Measurements from ENCODE around the gene ZXDC.

GRCh38 chr3:126488185-126488584 is 12.5 kb upstream of the ZXDC start:
- no peak for TF ChIP-seq NKRF (IDR thresholded peaks at IDR 0.05; ENCODE audit: borderline replicate concordance)
- TF ChIP-seq POLR2A (conservative IDR thresholded peaks at IDR 0.05): no peak
- TF ChIP-seq ZBED1 (IDR thresholded peaks at IDR 0.05): no peak
- no peak for TF ChIP-seq NELFE (IDR thresholded peaks at IDR 0.05; ENCODE audit: insufficient read depth, insufficient read length)
